GM18499 (cell line): ENCODE measurements around the gene MPI.
"Not testable (repeated sequence)": the region's sequence is repeated elsewhere in the genome, so short reads cannot be mapped to it uniquely, and the experiment has no call there.

Source experiments
- ATAC-seq: cut with Tn5 transposase; IDR thresholded peaks from one replicate; pipeline ENCODE4 v1.9.1; 2021; ENCODE audit warnings: moderate number of reproducible peaks; ENCODE audit not compliant: insufficient read depth, unreplicated experiment

Gene MPI

DNA sequence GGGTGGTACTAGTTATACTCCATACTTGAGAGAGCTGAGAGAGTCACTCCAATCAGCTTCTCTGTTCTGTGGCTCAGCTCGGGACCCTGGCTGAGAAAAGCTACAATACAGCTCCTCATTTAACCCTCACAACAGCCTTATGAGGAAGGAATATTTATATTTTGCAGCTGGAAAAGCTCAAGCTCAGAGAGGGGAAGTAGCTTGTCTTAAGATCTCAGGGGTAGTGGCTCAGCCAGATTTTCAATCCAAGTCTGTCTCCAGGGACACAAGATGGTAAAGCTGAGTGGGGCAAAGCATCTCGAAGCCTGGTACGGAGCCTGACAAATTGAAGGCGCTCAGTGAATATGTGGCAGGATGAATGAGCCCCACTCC, 31.5 kb upstream of the MPI start:
- no peak for ATAC-seq

DNA sequence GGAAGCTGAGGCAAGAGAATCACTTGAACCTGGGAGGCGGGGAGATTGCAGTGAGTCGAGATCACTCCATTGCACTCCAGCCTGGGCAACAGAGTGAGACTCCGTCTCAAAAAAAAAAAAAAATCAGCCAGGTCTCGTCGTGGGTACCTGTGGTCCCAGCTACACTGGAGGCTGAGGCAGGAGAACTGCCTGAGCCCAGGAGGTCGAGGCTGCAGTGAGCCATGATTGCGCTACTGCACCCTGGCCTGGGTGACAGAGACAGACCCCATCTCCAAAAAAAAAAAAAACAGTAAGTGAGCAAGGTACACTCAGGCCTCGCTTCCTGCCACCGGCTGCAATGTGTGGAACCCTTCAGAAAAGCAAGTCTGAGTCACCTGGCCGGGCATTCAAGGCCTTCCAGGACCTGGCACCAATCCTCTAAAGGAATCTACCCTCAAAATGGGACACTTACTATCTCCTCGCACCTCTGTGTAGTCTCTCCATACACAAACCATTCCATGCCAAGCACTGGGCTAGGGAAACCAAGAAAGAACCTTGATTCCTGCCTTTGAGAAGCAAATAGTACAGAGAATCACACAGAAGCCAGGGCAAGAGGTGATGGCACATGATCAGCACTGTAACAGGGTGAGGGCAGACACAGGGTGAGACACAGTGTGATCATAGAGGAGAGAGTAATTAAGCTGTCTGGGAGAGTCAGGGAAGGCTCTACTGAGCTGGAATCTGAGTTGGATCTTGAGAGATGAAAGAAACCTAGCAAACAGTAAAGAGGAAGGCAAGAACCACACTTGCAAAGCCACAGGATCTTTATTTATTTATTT, 26.4 kb upstream of the MPI start:
- ATAC-seq: no peak

DNA sequence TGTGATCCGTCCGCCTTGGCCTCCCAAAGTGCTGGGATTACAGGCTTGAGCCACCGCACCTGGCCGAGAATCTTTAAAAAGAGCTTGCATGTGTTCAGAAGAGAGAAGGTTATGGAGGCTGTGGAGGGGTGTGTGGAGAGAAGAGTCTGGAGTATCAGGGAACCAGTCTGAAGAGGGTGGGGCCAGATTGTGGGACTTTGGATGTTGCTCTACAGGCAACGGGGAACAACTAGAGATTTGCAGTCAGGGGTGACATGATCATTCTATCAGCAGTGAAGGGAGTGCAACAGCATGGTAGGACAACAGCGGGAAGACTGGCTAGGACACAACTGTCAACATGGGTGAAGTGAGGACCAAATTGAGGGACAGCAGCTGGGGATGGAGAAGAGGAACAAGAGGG, 25.5 kb upstream of the MPI start:
- ATAC-seq: no peak

DNA sequence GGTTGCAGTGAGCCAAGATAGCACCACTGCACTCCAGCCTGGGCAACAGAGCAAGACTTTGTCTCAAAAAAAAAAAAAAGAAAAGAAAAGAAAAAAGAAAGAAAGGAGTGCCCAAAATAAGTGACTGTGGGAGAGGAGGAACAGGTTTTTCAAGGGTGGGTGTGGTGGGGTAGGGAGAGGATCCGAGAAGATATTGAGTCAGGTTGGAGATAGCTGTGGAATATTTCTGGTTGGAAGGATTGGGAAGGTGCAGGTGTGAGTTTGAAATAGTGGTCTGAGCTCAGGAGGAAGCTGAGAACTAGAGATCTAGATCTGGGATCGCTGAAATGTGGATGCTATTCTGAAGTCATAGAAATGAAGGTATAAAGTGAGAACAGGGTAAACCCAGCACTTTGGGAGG, 24.5 kb upstream of the MPI start:
- ATAC-seq: no peak

DNA sequence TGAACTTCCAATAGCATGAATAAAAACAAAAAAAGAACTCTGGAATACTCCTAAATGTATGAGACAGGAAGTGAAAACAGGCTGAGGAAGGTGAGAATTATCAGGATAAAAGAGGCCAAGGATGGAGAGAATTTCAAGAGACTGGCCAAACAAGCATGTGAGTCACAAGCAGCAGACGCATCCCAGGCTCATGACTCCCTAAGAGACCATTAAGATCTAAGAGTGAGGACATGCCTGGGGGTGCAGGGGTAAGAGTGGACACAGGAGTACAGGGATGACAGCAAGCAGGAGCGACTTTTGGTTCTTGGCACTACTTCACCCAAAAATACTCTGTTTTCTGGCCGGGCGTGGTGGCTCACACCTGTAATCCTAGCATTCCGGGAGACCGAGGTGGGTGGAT, 23.8 kb upstream of the MPI start:
- no peak for ATAC-seq

DNA sequence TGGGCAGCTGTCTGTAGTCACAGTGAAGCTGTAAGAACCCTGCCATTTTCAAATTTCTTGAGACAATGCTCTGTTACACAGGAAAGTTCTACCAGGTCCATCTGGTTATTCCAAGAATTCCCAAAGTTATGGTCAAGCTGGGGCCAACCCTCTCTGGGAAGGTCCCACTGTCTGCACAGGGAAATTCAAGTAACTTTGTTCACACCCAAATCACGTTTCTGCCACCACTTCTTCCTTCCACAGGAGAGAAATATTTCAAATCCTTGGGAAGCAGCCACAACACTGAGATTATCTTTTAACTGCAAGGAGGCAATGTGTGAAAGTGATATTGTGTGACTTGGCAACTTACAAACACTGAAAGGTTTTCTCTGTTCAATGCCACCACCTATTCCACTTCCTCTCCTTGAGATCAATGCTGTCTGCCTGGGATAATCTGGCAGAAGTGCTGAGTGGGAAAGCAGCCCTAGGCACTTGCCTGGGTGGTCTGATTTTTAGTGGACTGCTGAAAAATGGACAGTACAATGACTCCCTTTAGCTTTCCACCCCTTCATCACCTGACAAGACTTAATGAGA, 22.3 kb upstream of the MPI start:
- no peak for ATAC-seq

DNA sequence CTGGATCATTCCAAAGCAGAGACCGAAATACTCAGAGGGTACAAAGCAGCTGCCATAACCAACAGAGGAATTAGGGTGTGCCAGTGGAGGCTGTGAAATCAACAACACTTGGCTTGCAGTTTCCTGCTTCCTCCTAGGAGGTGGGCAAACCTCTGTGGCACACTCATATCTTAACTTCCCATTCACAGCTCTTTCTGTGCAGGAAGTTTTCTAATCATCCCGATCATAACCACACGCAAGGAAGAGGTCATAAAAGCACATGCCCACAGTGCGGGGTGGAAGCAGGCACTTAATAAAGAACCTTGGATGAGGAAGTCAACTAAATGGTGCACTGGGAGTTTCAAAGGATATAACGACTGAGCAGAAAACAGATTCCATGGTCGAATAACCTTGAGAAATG, 21.8 kb upstream of the MPI start:
- no peak for ATAC-seq

DNA sequence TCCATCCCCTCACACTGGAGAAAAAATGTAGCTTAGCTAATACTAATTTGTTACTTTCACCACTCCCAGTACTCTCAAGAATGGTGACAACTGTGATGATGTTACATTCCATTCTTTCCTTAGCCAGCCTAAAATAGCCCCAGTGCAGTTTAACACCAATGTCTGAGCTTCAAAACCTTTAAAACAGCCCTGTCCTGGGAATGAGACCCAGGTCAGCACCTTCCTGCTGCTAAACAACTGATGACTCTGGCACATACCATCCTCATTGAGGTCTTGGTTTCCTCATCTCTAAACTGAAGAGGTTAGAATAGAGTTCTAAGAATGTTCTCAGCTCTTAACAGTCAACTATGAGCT, 20.5 kb upstream of the MPI start:
- no peak for ATAC-seq

DNA sequence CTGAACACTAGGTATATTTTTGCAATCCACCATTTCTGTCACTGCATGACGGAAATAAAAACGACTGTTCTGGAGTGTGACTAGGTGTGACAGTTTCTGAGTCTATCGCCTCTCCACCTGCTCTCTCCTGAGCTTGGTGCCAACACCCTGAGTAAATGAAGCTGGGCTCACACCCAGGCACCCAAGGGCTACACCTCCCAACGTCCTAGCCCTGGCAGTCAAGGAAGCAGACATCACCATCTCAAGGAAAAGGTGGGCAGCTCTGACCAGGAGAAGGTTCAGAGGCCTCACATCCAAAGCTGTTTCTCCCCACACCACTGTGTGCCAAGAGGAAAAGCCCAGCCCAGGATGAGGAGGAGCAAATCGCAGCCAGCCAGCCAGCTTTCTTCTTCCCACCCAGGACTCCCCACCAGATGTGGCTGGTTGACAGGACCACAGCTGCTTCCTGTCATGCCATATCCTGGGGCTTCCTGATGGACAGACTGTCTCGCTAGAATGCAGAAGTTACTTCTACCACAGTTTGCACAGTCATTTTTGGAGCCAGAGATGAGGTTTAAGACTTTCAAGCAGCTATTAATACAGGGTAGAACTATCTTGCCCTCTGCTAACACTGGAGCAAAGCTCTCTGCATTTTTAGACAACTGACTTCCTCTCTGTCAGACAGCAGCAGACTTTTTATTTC, 20.0 kb upstream of the MPI start:
- ATAC-seq: no peak

DNA sequence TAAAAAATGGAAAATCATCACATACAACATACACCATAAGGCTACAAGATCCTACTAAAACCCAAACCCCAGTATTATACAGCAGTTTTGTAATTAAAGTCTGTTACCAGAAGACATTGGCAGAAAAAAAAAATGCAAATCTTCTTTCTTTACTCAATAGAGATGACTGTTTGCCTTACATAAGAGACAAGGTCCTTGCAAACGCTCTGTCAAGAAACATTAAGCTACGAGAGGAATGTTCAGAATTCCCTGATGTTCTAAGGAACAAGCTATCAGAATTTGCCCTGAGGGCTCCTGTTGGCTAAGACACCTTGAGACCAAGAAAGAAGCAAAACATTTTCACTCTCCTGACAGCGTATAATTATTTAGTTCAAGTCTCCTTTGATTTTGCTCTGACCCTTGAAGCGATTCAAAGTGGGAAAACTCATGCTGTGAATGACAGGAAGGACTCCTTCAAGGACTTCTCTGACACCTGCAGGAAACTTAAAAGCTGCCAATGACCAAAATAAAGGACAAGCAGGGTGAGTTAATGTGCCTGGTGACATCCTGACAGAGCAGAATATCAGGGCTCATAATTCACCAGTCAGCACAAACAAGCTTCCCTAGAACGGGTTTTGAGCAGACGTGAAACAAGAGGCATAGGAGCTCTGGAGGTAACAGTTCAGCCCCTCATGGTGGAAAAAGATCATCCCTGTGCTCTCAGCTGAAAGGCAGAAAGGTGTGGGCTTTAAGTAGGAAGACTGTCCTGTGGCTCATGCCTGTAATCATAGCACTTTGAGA, 19.2 kb upstream of the MPI start:
- no peak for ATAC-seq

DNA sequence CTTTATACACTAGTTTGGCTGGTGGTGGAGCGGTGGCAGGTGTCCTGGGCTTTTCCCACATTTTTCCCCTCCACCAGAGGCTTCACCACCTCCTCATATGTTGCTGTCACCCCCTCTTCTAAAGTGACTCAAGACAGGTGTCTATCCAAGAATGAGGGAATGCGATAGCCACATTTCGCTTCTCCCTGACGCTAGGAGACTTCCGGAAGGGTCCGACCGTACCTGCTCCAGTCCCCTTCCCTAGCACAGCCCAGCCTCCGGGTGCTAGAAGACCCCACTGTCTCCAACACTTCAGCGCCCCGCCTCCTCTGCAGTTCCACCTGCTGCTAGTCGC, 17.2 kb upstream of the MPI start:
- no peak for ATAC-seq

DNA sequence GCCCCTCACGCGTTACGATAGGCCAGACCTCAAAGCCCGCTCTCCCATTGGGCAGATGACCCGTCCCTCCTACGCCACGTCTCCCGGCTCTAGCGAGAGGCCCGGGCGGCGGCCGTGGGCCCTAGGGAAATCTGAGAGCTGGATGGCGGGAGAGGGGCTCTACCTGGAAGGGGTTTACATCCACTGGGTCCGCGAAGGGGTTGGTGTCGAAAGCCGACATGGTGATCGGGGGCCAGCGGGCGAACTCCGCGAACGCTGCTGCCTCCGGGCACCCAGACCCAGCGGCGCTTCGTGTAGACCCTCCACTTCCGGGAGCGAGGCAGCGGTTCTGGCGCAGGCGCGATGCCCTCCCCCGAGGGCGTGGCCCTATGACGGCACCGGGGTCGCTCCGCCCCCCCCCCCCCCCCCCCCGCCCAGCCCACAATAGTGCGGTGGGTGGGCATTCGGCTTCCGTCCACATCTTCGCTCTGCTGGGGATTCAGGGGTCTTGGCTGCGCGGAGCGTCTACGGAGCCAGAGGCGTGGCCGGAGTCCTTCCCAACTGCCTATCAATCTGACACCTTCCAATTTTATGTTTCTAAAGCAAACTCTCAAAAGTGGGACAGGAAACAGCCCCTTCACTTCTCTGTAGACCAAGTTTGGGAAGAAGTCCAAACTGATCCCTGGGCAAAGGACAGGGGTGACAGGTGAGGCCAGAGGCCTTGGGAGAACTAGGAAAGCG, 16.6 kb upstream of the MPI start, which contains the start of gene SCAMP2:
Gene SCAMP2, minus strand, starts transcription at position 330 of the 720 bp plus-strand sequence. Its CDS starts 110 bp downstream, at position 220.
- ATAC-seq: peak; percentile 40

DNA sequence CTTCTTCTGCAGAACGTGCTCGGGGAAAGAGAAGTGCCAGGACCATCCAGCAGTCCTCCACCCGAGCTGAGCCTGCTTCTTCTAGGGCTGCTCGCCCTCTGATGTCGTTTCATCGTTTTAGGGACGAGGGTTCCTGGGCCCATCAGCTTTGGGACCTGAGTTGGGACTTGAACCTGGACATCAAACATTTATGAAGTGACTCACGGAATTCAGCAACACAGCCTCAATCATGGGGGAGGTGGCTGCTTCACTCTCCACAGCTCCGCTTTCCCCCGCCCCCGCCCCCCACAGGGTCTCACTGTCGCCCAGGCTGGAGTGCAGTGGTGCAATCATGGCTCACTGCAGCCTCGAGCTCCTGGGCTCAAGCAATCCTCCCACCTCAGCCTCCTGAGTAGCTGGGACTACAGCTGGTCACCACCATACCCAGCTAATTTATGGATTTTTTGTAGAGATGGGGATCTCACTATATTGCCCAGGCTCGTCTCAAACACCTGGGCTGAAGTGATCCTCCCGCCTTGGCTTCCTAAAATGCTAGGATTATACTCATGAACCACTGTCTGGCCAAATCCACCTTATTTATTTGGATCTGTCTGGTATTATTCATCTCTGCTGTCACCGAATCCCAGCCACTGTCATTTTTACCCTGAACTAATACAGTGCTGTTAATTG, 16.0 kb upstream of the MPI start:
- no peak for ATAC-seq

DNA sequence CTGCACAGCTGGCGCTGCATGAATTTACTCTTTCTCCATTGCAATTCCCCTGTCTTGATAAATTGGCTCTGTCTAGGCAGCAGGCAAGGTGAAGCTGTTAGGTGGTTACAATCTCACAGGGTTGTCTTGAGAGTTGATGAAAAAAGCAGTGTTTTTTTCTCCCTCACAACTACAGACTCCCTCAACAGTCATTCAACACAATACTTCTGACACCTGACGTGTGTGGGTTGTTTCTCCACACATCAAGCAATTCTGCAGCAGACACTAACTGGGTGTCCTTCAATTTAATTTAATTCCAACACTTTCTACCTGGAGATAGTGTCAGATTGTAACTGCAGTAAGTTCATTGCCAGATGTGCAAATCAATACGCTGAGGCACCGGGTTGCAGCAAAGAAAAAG, 11.6 kb upstream of the MPI start:
- ATAC-seq: no peak

DNA sequence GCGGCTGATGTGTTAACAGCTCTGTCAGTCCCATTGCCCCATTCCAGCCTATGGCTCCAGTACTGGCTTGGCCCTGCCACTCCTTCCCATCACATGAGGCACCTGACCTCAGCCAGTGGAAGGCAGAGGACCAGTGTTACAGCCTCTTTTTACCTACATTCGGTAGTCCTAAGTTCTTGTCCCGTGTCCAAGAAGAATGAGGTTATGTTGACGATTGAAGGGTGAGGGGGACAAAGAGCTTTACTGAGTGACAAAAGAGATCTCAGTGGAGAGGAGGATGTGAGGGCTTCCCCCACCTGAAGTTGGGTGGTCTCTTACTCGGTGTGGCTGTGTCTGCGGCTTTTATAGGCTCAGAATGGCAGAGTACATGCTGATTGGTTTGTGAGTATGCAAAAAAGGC, 7.3 kb upstream of the MPI start:
- ATAC-seq: no peak

DNA sequence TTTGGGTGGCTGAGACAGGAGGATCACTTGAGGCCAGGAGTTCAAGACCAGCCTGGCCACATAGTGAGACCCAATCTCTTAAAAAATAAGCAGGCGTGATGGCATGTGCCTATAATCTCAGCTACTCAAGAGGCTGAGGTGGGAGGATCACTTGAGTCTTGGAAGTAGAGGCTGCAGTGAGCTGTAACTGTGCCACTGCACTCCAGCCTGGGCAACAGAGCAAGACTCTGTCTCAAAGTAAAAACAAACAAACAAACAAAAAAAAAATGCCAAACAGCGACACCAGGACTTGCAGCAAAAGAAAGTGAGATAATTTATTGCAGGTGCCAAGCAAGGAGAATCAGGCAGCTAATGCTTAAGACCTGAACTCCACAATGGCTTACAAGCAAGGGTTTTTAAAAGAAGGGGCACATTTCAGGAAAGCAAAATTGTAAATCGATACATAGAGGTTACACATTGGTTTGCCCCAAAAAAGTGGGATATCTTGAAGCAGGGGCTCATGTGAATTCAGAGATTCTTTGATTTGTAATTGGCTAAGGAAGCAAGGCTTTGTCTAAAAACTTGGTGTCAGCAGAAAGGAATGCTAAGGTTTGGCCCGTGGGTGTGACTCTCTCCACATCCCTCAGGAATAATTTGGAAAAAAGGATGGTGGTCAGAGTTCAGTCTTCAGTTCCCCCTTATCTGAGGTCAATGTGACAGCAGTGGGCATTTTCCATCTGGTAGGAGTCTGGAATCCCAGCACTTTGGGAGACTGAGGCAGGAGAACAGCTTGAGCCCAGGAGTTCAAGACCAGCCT, 5.2 kb upstream of the MPI start:
- ATAC-seq: no peak

DNA sequence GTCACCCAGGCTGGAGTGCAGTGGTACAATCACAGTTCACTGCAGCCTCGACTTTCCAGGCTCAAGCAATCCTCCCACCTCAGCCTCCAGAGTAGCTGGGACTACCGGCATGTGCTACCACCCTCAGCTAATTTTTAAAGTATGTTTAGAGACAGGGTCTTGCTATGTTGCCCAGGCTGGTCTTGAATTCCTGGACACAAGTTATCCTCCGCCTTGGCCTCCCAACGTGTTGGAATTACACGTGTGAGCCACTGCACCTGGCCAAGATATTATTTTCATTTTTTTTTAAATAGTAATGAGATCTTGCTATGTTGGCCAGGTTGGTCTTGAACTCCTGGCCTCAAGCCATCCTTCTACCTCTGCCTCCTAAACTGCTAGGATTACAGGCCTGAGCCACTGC, 4.4 kb upstream of the MPI start:
- ATAC-seq: no peak

DNA sequence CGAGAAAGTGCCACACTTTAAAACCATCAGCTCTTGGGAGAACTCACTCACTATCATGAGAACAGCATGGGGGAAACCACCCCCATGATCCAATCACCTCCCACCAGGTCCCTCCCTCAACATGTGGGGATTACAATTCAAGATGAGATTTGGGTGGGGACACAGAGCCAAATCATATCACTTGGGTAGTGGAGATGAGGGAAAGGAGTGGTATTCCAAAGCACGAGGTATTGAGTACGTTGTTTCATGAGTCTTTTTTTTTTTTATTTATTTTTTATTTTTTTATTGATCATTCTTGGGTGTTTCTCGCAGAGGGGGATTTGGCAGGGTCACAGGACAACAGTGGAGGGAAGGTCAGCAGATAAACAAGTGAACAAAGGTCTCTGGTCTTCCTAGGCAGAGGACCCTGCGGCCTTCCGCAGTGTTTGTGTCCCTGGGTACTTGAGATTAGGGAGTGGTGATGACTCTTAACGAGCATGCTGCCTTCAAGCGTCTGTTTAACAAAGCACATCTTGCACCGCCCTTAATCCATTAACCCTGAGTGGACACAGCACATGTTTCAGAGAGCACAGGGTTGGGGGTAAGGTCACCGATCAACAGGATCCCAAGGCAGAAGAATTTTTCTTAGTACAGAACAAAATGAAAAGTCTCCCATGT, 2.2 kb upstream of the MPI start:
- not testable (repeated sequence) for ATAC-seq

DNA sequence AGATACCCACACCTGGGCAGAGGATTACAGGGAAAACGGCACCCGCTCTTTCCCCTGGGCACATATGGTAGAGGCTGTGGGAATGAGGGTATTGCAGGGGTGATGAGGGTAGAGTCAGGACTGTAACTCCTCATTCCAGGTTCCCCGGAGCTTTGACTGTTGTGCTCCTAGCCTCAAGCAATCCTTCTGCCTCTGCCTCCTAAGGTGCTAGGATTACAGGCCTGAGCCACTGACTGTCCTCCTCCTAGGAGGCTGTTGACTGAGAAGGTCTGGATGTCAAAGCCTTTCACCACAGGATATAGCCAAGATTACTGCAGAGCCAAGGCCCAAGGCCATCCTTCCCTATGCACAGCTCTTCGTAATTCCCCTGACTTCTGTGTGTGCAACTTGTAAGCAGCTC, 1.1 kb upstream of the MPI start:
- no peak for ATAC-seq
